KMS-11 (cell line): ENCODE data around the gene GIGYF2.

Experiments used
- H2AFZ ChIP-seq: fragments of 200-600 bp; sonication (generic); 2 replicates; pipeline ENCODE4 v1.6.1; 2016; ENCODE audit warnings: antibody characterized with exemption, mixed run types, low read depth
- H3K27ac ChIP-seq: fragments of 200-600 bp; sonication (generic); 2 replicates; pipeline ENCODE4 v1.6.1; 2016; ENCODE audit warnings: mild to moderate bottlenecking, mixed run types
- H3K27me3 ChIP-seq: fragments of 200-600 bp; sonication (generic); 2 replicates; pipeline ENCODE4 v1.6.1; 2017; ENCODE audit warnings: mild to moderate bottlenecking, low read depth, mixed run types, moderate library complexity; ENCODE audit not compliant: insufficient read depth
- H3K36me3 ChIP-seq: fragments of 200-600 bp; sonication (generic); 2 replicates; pipeline ENCODE4 v1.6.1; 2017; ENCODE audit warnings: mild to moderate bottlenecking, mixed run types; ENCODE audit not compliant: insufficient read depth
- H3K4me1 ChIP-seq: fragments of 200-600 bp; sonication (generic); 2 replicates; pipeline ENCODE4 v1.6.1; 2016; ENCODE audit warnings: mild to moderate bottlenecking, low read depth, mixed run types; ENCODE audit not compliant: poor library complexity, severe bottlenecking
- H3K4me2 ChIP-seq: fragments of 200-600 bp; sonication (generic); 2 replicates; pipeline ENCODE4 v1.7.0; 2016; ENCODE audit warnings: mild to moderate bottlenecking, mixed run types
- H3K4me3 ChIP-seq: fragments of 200-600 bp; sonication (generic); IDR thresholded peaks from 2 replicates; pipeline ENCODE4 v1.6.1; 2017; ENCODE audit warnings: low read depth, low read length, mixed read lengths; ENCODE audit not compliant: insufficient read depth
- H3K79me2 ChIP-seq: fragments of 200-600 bp; sonication (generic); 2 replicates; pipeline ENCODE4 v1.6.1; 2016; ENCODE audit warnings: low read depth, mixed run types; ENCODE audit not compliant: insufficient read depth
- H3K9ac ChIP-seq: fragments of 200-600 bp; sonication (generic); 2 replicates; pipeline ENCODE4 v1.6.1; 2016; ENCODE audit warnings: mild to moderate bottlenecking, mixed run types
- H4K20me1 ChIP-seq: fragments of 200-600 bp; sonication (generic); 2 replicates; pipeline ENCODE4 v1.6.1; 2016; ENCODE audit warnings: mild to moderate bottlenecking, mixed run types; ENCODE audit not compliant: insufficient read depth
- TF ChIP-seq, protein P1 (sequence below): fragments of 200-600 bp; sonication (generic); conservative IDR thresholded peaks from 2 replicates; pipeline ENCODE4 v1.6.1; 2017; ENCODE audit warnings: low read depth, mild to moderate bottlenecking, antibody characterized with exemption, low read length, moderate library complexity, mixed read lengths

Gene GIGYF2

DNA sequence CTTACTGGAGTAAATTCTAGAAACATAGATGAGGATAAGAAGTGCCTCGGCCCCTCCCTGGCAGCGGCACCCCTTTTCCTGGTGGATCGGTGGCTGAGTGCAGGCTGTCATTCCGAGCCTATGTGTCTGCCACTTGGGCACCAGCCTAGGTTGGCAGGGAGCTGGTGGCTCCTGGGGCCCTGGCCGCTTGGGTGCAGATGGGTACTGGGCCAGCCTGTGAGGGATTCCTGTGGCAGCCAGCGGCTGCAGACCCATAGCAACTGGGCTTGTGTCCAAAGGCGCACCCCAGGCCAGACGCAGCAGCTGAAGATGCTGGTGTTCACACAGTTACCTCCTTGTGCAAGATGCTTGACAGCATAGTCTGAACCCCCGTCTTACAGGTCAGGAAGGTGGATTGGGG lies 175.7 kb downstream of the GIGYF2 start:
- Histone ChIP-seq H3K4me2 (no peak overlapping the region), H4K20me1 (no peaks in the 10 kb centered on the region), H2AFZ (no peak overlapping the region), H3K9ac (no peak overlapping the region), H3K27ac (no peak overlapping the region), H3K4me3 (no peak overlapping the region), H3K79me2 (no peaks in the 10 kb centered on the region), H3K36me3 (no peaks in the 10 kb centered on the region), H3K4me1 (no peaks in the 10 kb centered on the region), H3K27me3 (no peaks in the 10 kb centered on the region)
- TF ChIP-seq, protein P1, sequence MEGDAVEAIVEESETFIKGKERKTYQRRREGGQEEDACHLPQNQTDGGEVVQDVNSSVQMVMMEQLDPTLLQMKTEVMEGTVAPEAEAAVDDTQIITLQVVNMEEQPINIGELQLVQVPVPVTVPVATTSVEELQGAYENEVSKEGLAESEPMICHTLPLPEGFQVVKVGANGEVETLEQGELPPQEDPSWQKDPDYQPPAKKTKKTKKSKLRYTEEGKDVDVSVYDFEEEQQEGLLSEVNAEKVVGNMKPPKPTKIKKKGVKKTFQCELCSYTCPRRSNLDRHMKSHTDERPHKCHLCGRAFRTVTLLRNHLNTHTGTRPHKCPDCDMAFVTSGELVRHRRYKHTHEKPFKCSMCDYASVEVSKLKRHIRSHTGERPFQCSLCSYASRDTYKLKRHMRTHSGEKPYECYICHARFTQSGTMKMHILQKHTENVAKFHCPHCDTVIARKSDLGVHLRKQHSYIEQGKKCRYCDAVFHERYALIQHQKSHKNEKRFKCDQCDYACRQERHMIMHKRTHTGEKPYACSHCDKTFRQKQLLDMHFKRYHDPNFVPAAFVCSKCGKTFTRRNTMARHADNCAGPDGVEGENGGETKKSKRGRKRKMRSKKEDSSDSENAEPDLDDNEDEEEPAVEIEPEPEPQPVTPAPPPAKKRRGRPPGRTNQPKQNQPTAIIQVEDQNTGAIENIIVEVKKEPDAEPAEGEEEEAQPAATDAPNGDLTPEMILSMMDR: no peak

- H3K27ac ChIP-seq: no peak overlapping the region
- H4K20me1 ChIP-seq: no peaks in the 10 kb centered on the region
- TF ChIP-seq, protein P1: no peak
- no peaks in the 10 kb centered on the region for H3K79me2 ChIP-seq
- H3K4me3 ChIP-seq: no peak overlapping the region
- H3K4me2 ChIP-seq: no peak overlapping the region
- H3K36me3 ChIP-seq: no peaks in the 10 kb centered on the region
- no peaks in the 10 kb centered on the region for H3K27me3 ChIP-seq
- no peak overlapping the region for H2AFZ ChIP-seq
- H3K9ac ChIP-seq: no peak overlapping the region
- H3K4me1 ChIP-seq: no peaks in the 10 kb centered on the region
Measured at GRCh38 chr2:232873292-232873908, 176.3 kb downstream of the GIGYF2 start.

DNA sequence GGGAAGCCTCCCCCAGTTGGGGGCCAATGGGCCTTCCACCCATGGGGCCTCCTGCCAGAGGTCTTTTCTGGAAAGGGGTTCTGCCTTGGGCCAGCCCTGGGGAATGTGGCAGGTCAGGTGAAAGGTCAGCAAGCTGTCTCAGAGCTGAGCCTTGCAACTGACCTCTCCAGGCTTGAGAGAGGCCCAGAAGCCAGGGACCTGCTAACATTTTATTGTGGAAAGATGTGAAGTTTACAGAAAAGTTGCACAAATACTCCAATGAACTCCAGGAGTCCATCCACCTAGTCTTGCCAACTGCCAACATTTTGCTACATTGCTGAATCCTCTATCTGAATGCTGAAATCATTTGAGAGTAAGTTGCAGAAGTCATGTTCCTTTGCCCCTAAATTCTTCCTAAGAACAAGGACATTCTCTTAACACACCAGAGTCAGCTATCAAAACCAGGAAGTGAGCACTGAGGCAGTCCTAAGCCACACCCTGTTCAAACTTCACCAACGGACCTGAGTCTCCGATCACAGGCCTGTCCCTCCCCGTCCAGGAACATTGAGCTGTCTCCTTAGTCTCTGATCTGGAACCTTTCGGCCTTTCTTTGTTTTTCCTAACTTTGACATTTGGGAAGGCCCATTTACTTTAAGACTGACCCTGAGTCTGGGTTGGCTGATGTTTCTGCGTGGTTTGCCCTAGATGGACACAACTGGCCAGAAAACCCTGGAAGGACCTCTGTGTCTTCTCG lies 176.9 kb downstream of the GIGYF2 start:
- H3K4me1 ChIP-seq: no peaks in the 10 kb centered on the region

GRCh38 chr2:232874677-232875223 lies 177.6 kb downstream of the GIGYF2 start:
- H3K27me3 ChIP-seq: no peaks in the 10 kb centered on the region
- H3K36me3 ChIP-seq: no peaks in the 10 kb centered on the region
- TF ChIP-seq, protein P1: no peak
- no peak overlapping the region for H3K27ac ChIP-seq
- no peaks in the 10 kb centered on the region for H3K79me2 ChIP-seq
- H3K4me3 ChIP-seq: no peak overlapping the region
- no peak overlapping the region for H3K9ac ChIP-seq
- H4K20me1 ChIP-seq: no peaks in the 10 kb centered on the region
- H3K4me2 ChIP-seq: no peak overlapping the region
- no peak overlapping the region for H2AFZ ChIP-seq
- no peaks in the 10 kb centered on the region for H3K4me1 ChIP-seq

More for the DNA sequence above, 176.9 kb downstream of the GIGYF2 start:
- Histone ChIP-seq H3K79me2 (no peaks in the 10 kb centered on the region), H4K20me1 (no peaks in the 10 kb centered on the region), H3K4me2 (no peak overlapping the region), H3K27ac (no peak overlapping the region), H3K36me3 (no peaks in the 10 kb centered on the region), H3K27me3 (no peaks in the 10 kb centered on the region), H3K4me3 (no peak overlapping the region), H3K9ac (no peak overlapping the region), H2AFZ (no peak overlapping the region)
- TF ChIP-seq, protein P1: no peak
